Muscle layer of colon (tissue), 2 donors: ENCODE measurements around the gene RAB20.

Source experiments
- H3K27ac ChIP-seq: one replicate; pipeline ENCODE4 v1.7.0; 2013; ENCODE audit warnings: low read depth, mild to moderate bottlenecking, low read length, moderate library complexity
- H3K27me3 ChIP-seq, 2 donors: one replicate each; pipeline ENCODE4 v1.7.0; 2013; ENCODE audit warnings: low read length in 2 of 2, mild to moderate bottlenecking in 2 of 2; ENCODE audit not compliant: insufficient read depth in 2 of 2, control insufficient read depth in 1 of 2
- H3K36me3 ChIP-seq: one replicate; pipeline ENCODE4 v1.7.0; 2013; ENCODE audit warnings: mild to moderate bottlenecking, low read length; ENCODE audit not compliant: insufficient read depth
- H3K4me1 ChIP-seq: one replicate; pipeline ENCODE4 v1.7.0; 2013; ENCODE audit warnings: mild to moderate bottlenecking, low read length; ENCODE audit not compliant: insufficient read depth
- H3K4me3 ChIP-seq, 2 donors: one replicate each; pipeline ENCODE4 v1.7.0; 2013; ENCODE audit warnings: low read length in 2 of 2, low read depth in 1 of 2, mild to moderate bottlenecking in 1 of 2, moderate library complexity in 1 of 2
- H3K9ac ChIP-seq: one replicate; pipeline ENCODE4 v1.7.0; 2013; ENCODE audit warnings: low read length
- H3K9me3 ChIP-seq: one replicate; pipeline ENCODE4 v1.7.0; 2013; ENCODE audit warnings: mild to moderate bottlenecking, low read length
- donor health status: abdominal sarcoma.
- donor health status: Adenocarcinoma of cecum.

The RAB20 gene

DNA sequence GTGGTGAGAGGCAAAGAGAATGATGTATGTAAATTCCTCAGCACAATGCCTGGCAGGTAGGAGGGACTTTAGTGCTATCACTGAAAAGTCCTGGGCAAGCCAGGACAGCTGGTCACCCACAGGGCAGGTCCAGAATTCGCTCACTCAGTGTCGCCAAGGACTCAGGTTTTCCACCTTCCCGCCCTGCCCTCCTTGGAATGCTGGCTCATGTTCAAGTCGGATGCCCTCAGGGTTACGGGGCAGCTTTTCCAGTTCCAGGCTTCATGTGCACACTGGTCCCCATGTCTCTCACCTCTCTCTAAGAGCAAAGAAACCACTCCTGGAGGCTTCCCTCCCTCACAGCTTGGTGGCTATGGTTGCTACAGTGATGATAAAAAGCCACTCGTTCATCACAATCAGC lies 29.1 kb upstream of the RAB20 start:
- Histone ChIP-seq H3K9ac (no peak overlapping the region), H3K9me3 (no peaks in the 10 kb centered on the region), H3K36me3 (no peaks in the 10 kb centered on the region), H3K27ac (no peak overlapping the region), H3K4me1 (no peaks in the 10 kb centered on the region), H3K4me3 (no peak overlapping the region), H3K27me3 (no peaks in the 10 kb centered on the region)

DNA sequence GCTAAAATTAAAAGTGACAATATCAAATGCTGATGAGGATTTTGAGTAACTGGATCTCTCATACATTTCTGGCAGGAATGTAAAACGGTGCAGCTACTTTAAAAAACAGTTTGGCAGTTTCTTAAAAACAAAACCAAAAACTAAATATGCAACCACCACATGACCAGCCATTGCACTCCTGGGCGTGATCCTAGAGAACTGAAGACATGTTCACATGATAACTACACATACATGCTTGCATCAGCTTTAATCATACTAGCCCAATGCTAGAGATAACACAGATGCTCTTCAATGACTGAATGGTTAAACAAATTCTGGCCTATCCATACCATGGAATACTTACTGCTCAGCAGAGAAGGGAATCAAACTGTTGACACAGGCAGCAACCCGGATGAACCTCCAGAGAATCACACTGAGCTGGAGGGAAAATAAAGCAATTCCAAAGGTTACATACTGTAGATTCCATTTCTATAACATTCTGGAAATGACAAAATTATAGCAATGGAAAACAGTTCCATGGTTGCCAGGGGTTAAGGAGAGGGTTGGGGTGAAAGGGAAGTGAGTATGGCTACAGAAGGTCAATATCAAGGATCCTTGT lies 28.4 kb upstream of the RAB20 start:
- Histone ChIP-seq H3K27me3 (no peaks in the 10 kb centered on the region), H3K4me1 (no peaks in the 10 kb centered on the region), H3K9me3 (no peaks in the 10 kb centered on the region), H3K4me3 (no peak overlapping the region), H3K36me3 (no peaks in the 10 kb centered on the region), H3K27ac (no peak overlapping the region), H3K9ac (no peak overlapping the region)

DNA sequence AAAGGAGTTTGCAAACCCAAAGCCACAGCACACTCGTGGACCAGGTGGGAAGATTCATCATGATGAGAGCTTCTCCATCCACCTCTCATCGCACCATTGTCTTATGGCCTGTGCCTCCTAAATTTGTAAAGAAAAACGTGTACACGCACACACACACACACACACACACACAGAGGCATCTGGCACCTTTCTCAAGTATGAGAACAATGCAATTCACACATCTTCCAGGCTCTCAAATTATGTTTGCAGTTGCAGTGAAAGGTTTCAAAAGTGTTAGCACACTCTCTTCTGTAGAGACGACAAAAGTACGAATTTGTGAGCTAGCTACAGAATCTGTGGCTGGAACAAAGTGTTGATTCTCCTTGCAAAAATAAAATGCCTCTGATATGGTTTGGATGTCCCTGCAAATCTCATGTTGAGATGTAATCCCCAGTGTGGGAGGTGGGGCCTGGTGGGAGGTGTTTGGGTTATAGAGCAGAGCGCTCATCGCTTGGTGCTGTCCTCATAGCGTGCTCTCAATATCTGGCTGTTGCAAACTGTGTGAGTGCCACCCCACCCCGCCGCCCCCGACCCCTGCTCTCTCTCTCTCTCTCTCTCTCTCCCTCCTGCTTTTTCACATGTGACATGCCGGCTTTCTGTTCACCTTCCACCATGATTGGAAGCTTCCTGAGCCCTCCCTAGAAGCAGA lies 21.8 kb upstream of the RAB20 start:
- Histone ChIP-seq H3K36me3 (no peaks in the 10 kb centered on the region), H3K9me3 (no peaks in the 10 kb centered on the region)

DNA sequence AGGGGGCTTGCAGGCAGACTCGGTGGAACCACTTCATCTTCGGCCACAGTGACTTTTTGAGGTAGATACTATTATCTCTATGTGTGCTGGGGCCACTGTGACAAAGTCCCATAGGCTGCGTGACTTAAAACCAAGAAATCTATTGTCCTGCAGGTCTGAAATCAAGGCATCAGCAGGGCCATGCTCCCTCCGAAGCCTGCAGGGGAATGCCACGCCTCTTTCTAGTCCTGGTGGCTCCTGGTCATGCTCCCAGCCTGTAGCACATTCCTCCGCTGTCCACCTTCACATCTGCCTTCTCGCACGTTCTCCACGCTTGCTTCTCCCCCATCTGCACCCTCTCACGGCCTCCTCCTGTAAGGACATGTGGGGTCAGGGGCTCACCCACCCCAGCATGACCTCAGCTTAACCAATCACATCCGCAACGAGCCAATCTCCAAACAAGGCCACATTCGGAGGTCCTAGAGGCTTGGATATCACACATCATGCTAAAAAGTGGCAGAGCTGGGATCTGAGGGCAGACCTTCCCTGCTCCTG lies 21.0 kb upstream of the RAB20 start:
- Histone ChIP-seq H3K4me3 (no peak overlapping the region), H3K36me3 (no peaks in the 10 kb centered on the region), H3K27me3 (no peaks in the 10 kb centered on the region), H3K27ac (no peak overlapping the region), H3K9ac (no peak overlapping the region), H3K9me3 (no peaks in the 10 kb centered on the region), H3K4me1 (no peaks in the 10 kb centered on the region)

More for the DNA sequence above, 21.8 kb upstream of the RAB20 start:
- H3K4me1 ChIP-seq, result no peaks in the 10 kb centered on the region
- no peak overlapping the region for H3K4me3 ChIP-seq
- no peaks in the 10 kb centered on the region for H3K27me3 ChIP-seq
- no peak overlapping the region for H3K27ac ChIP-seq
- H3K9ac ChIP-seq, result no peak overlapping the region

DNA sequence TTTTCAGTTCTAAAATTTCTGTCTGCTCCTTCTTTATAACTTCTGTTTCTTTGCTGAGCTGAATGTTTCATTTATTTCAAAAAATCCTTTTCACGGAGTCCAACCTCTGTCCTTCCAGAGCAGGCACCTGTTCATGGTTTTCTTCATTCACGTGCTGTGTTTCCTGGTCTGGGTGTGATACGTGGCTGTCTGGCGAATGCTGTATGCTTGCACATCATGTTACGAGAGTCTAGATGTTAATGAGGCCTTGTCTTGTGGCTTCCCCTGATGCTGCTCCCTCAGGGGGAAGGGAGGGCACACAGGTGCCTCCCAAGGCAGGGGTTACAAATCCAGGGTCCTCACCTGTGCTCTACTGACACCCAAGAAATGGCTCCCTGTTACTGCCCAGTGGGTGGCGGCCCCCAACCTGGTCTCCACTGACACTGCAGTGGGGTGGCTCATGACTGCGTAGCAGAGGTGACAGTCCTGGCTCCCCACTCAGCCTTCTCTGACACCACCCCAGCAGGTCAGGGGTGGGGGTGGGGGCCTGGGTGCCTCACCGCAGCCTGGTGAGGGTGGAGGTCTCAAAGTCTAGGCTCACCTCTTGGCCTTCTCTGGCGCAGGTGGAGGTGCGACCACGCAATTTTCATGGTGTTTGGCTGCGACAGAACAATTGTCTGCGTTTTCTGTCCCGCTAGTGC lies 20.1 kb upstream of the RAB20 start:
- H3K4me1 ChIP-seq, result no peaks in the 10 kb centered on the region
- H3K9me3 ChIP-seq, result no peaks in the 10 kb centered on the region
- H3K9ac ChIP-seq, result no peak overlapping the region
- H3K36me3 ChIP-seq, result no peaks in the 10 kb centered on the region
- H3K27ac ChIP-seq, result no peak overlapping the region
- no peaks in the 10 kb centered on the region for H3K27me3 ChIP-seq
- no peak overlapping the region for H3K4me3 ChIP-seq

DNA sequence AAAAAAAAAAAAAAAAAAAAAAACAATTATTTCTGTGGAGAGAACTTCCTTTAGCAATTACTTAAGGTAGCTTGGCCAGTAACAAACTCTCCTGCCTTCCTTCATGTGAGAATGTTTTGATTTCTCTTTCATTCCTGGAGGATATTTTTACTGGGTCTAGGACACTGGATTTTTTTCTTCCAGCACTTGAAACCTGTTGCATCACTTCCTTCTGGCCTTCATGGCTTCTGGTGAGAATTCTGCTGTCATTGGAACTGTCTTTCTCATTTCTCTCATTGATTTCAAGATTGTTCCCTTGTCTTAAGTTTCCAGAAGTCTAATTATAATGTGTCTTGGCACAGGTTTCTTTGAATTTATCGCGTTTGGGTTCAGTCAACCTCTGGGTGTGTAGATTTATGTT lies 19.3 kb upstream of the RAB20 start:
- no peak overlapping the region for H3K27ac ChIP-seq
- H3K9ac ChIP-seq, result no peak overlapping the region
- H3K36me3 ChIP-seq, result no peaks in the 10 kb centered on the region
- no peaks in the 10 kb centered on the region for H3K9me3 ChIP-seq
- no peak overlapping the region for H3K4me3 ChIP-seq
- no peaks in the 10 kb centered on the region for H3K27me3 ChIP-seq
- H3K4me1 ChIP-seq, result no peaks in the 10 kb centered on the region

DNA sequence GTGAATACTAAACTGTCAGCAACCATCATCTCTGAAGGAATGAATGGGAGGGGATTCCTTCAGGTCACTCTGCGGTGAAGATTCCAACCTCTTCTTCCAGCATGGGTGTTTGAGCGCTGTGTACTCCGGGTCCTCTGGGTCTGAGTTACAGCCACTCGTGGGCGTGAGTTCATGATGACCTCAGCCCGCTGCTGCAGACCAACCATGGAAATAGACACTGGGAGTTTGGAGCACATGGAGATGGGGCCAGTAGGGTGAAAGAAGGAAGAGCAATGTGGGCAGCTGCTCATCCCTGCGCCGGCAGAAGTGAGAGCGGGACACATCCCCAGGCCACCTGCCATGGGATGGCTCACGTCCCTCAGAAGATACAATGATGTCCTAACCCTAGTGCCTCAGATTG lies 16.8 kb upstream of the RAB20 start:
- no peak overlapping the region for H3K9ac ChIP-seq
- H3K4me3 ChIP-seq, result no peak overlapping the region
- H3K27ac ChIP-seq, result no peak overlapping the region
- H3K4me1 ChIP-seq, result no peaks in the 10 kb centered on the region
- no peaks in the 10 kb centered on the region for H3K36me3 ChIP-seq
- H3K27me3 ChIP-seq, result peaks cover 0 to 8% of the 10 kb centered on the region in 2 donors
- no peaks in the 10 kb centered on the region for H3K9me3 ChIP-seq

DNA sequence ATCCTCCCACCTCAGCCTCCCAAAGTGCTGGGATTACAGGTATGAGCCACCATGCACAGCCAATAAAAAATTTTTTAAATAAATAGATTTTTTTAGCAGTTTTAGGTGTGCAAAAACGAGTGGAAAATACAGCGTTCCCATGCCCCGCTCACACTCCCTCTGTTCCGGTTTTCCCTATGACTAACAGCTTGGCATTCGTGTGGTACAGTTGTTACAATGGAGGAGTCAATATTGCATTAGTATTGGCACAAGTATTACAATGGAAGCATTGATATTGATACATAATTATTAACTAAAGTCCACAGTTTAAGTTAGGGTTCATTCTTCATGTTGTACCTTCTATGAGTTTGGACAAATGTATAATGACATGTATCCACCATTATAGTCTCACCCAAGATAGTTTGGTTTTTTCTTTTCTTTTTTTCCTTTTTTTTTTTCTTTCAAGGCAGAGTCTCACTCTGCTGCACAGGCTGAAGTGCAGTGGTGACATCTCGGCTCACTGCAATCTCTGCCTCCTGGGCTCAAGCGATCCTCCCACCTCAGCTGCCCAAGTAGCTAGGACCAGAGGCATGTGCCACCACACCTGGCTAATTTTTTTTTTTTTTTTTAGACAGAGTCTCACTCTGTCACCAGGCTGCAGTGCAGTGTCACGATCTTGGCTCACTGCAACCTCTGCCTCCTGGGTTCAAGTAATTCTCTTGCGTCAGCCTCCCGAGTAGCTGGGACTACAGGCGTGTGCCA lies 15.4 kb upstream of the RAB20 start:
- Histone ChIP-seq H3K9ac (no peak overlapping the region), H3K27ac (no peak overlapping the region), H3K36me3 (no peaks in the 10 kb centered on the region), H3K4me3 (no peak overlapping the region), H3K4me1 (no peaks in the 10 kb centered on the region), H3K27me3 (peaks cover 7 to 8% of the 10 kb centered on the region in 2 donors), H3K9me3 (no peaks in the 10 kb centered on the region)

DNA sequence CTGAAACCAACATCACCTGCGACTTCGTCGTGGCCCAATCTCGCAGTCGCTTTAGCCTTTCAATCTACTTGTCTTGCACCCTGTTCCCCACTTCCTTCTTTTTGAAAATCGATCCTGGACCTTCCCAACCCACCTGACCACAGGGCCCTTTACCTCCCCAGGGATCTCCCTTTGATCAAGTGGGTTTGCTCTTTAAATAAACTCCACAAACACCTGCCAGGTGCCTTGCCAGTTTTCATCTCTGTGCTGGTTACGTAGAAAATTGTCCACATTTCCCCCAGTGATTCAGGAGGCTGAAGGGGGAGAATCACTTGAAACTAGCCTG lies 14.5 kb upstream of the RAB20 start:
- Histone ChIP-seq H3K36me3 (no peaks in the 10 kb centered on the region), H3K4me3 (no peak overlapping the region), H3K9ac (no peak overlapping the region), H3K4me1 (no peaks in the 10 kb centered on the region), H3K9me3 (no peaks in the 10 kb centered on the region), H3K27me3 (peaks cover 7 to 8% of the 10 kb centered on the region in 2 donors), H3K27ac (no peak overlapping the region)

DNA sequence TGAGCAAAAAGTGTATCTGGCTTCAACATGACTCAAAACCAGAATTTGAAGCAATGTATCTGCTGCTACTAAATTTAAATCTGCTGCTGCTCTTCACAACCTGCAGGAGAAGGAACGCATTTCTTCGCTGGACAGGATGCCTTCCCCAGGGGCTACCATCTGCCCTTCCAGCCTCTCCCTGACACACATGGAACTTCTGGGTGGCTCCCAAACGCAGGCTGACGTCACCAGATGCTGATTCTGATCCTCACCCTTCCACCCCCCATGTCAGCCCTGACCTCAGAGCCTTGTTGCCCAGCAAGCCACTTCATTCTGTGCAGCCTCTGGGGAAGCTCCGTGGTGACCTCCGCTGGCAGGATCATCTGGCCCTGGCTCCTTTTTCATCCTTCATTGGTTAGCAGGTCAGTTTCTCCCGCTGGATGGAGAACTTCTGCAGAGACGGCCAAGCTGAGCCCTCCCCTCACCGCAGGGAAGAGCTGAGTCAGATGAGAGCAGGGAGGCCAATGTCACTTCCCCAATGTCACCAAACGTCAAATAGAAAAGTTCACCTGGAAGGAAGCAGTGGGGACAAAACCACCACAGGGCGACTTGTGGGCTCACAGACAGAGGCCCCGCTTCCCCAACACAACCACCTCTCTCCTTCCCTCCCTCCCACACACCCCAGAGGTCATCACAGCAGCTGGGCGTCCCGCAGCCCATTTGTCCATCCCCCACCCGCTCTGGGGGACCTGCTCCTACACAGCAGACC lies 14.0 kb upstream of the RAB20 start:
- H3K36me3 ChIP-seq, result no peaks in the 10 kb centered on the region
- H3K4me1 ChIP-seq, result no peaks in the 10 kb centered on the region
- H3K9ac ChIP-seq, result no peak overlapping the region
- H3K4me3 ChIP-seq, result no peak overlapping the region
- no peaks in the 10 kb centered on the region for H3K9me3 ChIP-seq
- H3K27ac ChIP-seq, result no peak overlapping the region
- H3K27me3 ChIP-seq, result peaks cover 7 to 8% of the 10 kb centered on the region in 2 donors

DNA sequence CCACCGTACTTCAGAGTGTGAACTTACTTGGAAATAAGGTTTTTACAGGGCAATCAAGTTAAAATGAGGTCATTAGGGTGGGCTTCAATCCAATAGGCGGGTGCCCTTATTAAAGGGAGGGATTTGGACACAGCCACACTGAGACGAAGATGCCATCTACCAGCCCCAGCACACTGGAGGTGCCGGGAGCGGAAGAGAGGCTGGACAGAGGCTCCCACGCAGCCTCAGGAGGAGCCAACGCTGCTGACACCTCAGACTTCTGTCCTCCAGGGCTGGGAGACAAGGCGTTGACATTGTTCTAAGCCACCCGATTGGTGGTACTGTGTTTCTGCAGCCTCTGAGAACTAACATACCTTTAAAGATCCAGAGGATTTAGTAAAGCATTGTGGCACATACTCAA lies 12.6 kb upstream of the RAB20 start:
- Histone ChIP-seq H3K4me3 (no peak overlapping the region), H3K36me3 (no peaks in the 10 kb centered on the region), H3K27me3 (peaks cover 7 to 8% of the 10 kb centered on the region in 2 donors), H3K4me1 (no peaks in the 10 kb centered on the region), H3K9me3 (no peaks in the 10 kb centered on the region), H3K9ac (no peak overlapping the region), H3K27ac (no peak overlapping the region)
